ENCODE results near the gene EMP1. TPM values are rescaled to one million over a fixed set of nuclear protein-coding genes. Genes with fewer than 3 reads are reported as not detected.
A peak's percentile ranks its signal among the peaks of the same experiment; 100 is the strongest.

The EMP1 gene
- total RNA-seq, 6 experiments from 2014 or later = 217 to 417 (median 356) TPM

GRCh38 chr12:13179211-13180074 lies 17.1 kb upstream of the EMP1 start:
- Mint-ChIP-seq H3K4me3 (peak overlapping the region; percentile 64), H3K9me3 (no peaks in the 10 kb centered on the region), H3K4me1 (ENCODE audit: low read depth) (peaks cover 80% of the 10 kb centered on the region), H3K27me3 (ENCODE audit: insufficient read depth) (no peaks in the 10 kb centered on the region), H3K36me3 (ENCODE audit: low read depth) (no peaks in the 10 kb centered on the region), H3K27ac (peak overlapping the region; percentile 82)
- TF ChIP-seq, protein P1, sequence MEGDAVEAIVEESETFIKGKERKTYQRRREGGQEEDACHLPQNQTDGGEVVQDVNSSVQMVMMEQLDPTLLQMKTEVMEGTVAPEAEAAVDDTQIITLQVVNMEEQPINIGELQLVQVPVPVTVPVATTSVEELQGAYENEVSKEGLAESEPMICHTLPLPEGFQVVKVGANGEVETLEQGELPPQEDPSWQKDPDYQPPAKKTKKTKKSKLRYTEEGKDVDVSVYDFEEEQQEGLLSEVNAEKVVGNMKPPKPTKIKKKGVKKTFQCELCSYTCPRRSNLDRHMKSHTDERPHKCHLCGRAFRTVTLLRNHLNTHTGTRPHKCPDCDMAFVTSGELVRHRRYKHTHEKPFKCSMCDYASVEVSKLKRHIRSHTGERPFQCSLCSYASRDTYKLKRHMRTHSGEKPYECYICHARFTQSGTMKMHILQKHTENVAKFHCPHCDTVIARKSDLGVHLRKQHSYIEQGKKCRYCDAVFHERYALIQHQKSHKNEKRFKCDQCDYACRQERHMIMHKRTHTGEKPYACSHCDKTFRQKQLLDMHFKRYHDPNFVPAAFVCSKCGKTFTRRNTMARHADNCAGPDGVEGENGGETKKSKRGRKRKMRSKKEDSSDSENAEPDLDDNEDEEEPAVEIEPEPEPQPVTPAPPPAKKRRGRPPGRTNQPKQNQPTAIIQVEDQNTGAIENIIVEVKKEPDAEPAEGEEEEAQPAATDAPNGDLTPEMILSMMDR (IDR thresholded peaks at IDR 0.05) = no peak
- DNase-seq = no peak

DNA sequence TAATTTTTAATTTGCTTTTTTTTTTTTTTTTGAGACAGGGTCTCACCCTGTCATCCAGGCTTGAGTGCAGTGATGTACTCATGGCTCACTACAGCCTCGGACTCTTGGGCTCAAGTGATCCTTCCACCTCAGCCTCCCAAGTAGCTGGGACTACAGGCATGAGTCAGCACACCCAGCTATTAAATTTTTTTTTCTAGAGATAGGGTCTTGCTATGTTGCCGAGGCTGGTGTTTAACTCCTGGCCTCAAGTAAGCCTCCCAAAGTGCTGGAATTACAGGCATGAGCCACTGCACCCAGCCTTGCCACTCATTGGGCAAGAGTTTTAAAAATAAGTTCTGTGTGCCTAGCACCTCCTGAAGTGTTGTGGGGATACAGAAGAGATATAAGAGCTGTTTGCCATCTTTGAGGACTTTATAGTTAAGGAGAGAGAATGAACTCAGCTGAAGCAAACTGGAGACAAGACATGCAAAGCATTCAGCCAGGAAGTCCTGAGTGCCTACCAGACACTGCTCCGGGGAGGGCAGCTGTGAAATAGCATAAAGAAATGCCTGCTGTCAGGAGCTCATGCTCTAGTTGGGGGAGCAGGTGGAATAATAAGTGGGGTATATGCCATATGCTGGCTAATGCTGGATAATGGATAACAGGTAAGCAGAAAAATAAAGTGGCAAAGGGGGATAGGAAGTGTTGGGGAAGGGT lies 15.0 kb upstream of the EMP1 start:
- no peaks in the 10 kb centered on the region for H3K36me3 Mint-ChIP-seq (ENCODE audit: low read depth)
- peaks cover 76% of the 10 kb centered on the region for H3K4me1 Mint-ChIP-seq (ENCODE audit: low read depth)
- 0 out of 2 replicates have a peak overlapping the region, but pooled peaks have one; percentile 2 for H3K27ac Mint-ChIP-seq
- DNase-seq = no peak
- H3K4me3 Mint-ChIP-seq = no peak overlapping the region
- TF ChIP-seq, protein P1 (IDR thresholded peaks at IDR 0.05) = no peak
- H3K9me3 Mint-ChIP-seq = no peaks in the 10 kb centered on the region
- H3K27me3 Mint-ChIP-seq (ENCODE audit: insufficient read depth) = no peaks in the 10 kb centered on the region

DNA sequence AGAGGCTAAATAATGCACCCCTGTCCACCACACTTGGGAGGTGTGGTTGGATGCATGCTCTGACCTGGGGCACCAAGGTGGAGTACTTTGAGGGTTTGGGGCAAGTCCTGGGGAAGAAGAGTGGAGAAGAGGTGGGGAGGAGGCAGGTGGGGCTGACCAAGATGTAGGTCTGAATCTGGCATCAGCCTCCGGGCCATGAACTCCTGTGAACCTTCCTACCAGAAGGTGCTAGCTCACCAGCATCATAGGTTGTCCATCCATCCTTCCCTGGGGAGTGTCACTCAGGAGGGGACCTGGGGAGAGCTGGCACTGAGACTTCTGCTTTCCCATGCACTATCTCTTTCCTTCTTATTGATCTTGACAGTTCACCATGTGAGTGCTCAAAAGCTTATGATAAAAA lies 13.6 kb upstream of the EMP1 start:
- Mint-ChIP-seq H3K27ac (0 out of 2 replicates have a peak overlapping the region, but pooled peaks have one; percentile 49), H3K4me1 (ENCODE audit: low read depth) (peaks cover 76% of the 10 kb centered on the region), H3K36me3 (ENCODE audit: low read depth) (no peaks in the 10 kb centered on the region), H3K27me3 (ENCODE audit: insufficient read depth) (no peaks in the 10 kb centered on the region), H3K9me3 (no peaks in the 10 kb centered on the region), H3K4me3 (no peak overlapping the region)
- DNase-seq = no peak
- TF ChIP-seq, protein P1 (IDR thresholded peaks at IDR 0.05) = no peak

DNA sequence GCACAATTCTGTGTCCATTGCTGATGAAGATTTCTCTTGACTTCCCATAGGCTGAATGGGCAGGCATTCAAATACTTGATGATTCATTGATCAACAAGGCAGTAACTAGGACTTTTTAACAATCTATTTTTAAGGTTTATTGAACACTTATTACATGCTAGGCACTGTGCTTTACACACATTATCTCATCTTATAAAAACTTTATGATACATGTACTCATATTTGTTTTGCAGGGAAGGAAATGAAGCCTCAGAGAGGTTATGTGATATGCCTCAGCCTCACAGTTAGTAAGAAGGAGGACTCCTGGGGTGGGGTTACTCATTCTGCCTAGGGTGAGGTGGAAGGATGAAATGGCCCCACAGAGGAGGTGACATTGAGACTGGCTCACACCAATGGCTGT lies 12.9 kb upstream of the EMP1 start:
- TF ChIP-seq, protein P1 (IDR thresholded peaks at IDR 0.05) = no peak
- peak overlapping the region; percentile 49 for H3K27ac Mint-ChIP-seq
- no peaks in the 10 kb centered on the region for H3K36me3 Mint-ChIP-seq (ENCODE audit: low read depth)
- H3K27me3 Mint-ChIP-seq (ENCODE audit: insufficient read depth) = no peaks in the 10 kb centered on the region
- peaks cover 73% of the 10 kb centered on the region for H3K4me1 Mint-ChIP-seq (ENCODE audit: low read depth)
- no peaks in the 10 kb centered on the region for H3K9me3 Mint-ChIP-seq
- no peak for DNase-seq
- no peak overlapping the region for H3K4me3 Mint-ChIP-seq

DNA sequence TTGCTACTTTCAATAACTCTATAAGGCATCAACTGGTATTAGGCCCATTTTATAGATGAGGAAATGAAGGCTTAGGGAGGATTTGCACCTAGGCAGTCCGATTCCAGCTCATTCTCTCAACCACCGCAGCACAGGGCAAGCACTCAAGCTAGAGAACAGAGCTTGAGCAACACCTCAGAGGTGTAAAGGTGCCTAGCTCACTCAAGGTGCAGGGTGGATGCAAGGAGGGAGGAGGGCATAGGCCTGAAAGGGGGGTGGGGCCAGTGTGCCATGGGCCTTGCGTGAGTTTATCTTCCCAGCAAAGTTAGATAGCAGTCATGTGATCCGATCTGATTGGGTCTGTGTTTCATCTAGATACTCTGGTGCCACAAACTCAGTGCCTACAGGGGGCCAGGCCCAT lies 10.2 kb upstream of the EMP1 start:
- H3K36me3 Mint-ChIP-seq (ENCODE audit: low read depth) = no peaks in the 10 kb centered on the region
- no peak overlapping the region; the same call in 1 of the 2 replicates for H3K27ac Mint-ChIP-seq
- DNase-seq = no peak
- H3K27me3 Mint-ChIP-seq (ENCODE audit: insufficient read depth) = no peaks in the 10 kb centered on the region
- H3K4me3 Mint-ChIP-seq = no peak overlapping the region
- H3K9me3 Mint-ChIP-seq = no peaks in the 10 kb centered on the region
- TF ChIP-seq, protein P1 (IDR thresholded peaks at IDR 0.05) = no peak
- peaks cover 56% of the 10 kb centered on the region for H3K4me1 Mint-ChIP-seq (ENCODE audit: low read depth)
